ENCODE measurements around the gene SLBP.

Gene SLBP

GRCh38 chr4:1712216-1713002 is at the start of gene SLBP:
Gene SLBP, minus strand, starts transcription at chr4:1712319. Its CDS starts 131 bp downstream, at chr4:1712188.
- peak; percentile 95 for DNase-seq (ENCODE audit: low read depth)

- no peak for DNase-seq (ENCODE audit: low read depth)
Observed at GRCh38 chr4:1761130-1761689, 49.1 kb upstream of the SLBP start.

- no peak for DNase-seq (ENCODE audit: low read depth)
Observed at GRCh38 chr4:1760521-1761071, 48.5 kb upstream of the SLBP start.

- no peak for DNase-seq (ENCODE audit: low read depth)
Observed at GRCh38 chr4:1759818-1760223, 47.7 kb upstream of the SLBP start.

GRCh38 chr4:1759170-1759817 is 47.2 kb upstream of the SLBP start:
- no peak for DNase-seq (ENCODE audit: low read depth)

GRCh38 chr4:1758306-1759121 is 46.4 kb upstream of the SLBP start:
- DNase-seq (ENCODE audit: low read depth) = no peak

- DNase-seq (ENCODE audit: low read depth) = no peak
Observed at GRCh38 chr4:1757836-1758235, 45.7 kb upstream of the SLBP start.

GRCh38 chr4:1756893-1757779 is 45.0 kb upstream of the SLBP start:
- no peak for DNase-seq (ENCODE audit: low read depth)

GRCh38 chr4:1756079-1756478 is 44.0 kb upstream of the SLBP start:
- DNase-seq (ENCODE audit: low read depth) = no peak

GRCh38 chr4:1755297-1755696 is 43.2 kb upstream of the SLBP start:
- no peak for DNase-seq (ENCODE audit: low read depth)

- DNase-seq (ENCODE audit: low read depth) = no peak
Observed at GRCh38 chr4:1754336-1754735, 42.2 kb upstream of the SLBP start.

- no peak for DNase-seq (ENCODE audit: low read depth)
Observed at GRCh38 chr4:1753697-1754311, 41.7 kb upstream of the SLBP start.

GRCh38 chr4:1753294-1753696 is 41.2 kb upstream of the SLBP start:
- no peak for DNase-seq (ENCODE audit: low read depth)

- peak; percentile 25 for DNase-seq (ENCODE audit: low read depth)
Observed at GRCh38 chr4:1752284-1753041, 40.3 kb upstream of the SLBP start.

- DNase-seq (ENCODE audit: low read depth) = no peak
Observed at GRCh38 chr4:1751919-1752283, 39.8 kb upstream of the SLBP start.

- no peak for DNase-seq (ENCODE audit: low read depth)
Observed at GRCh38 chr4:1751155-1751918, 39.2 kb upstream of the SLBP start.

GRCh38 chr4:1750381-1751154 is 38.4 kb upstream of the SLBP start:
- no peak for DNase-seq (ENCODE audit: low read depth)

GRCh38 chr4:1749826-1750225 is 37.7 kb upstream of the SLBP start:
- DNase-seq (ENCODE audit: low read depth) = no peak
